NCI-H2227 (cell line): ENCODE results near the gene ZNF532.
A peak's percentile ranks its signal among the peaks of the same experiment; 100 is the strongest.

Source experiments
- DNase-seq: peaks from one replicate; lab custom pipeline; 2025; ENCODE audit not compliant: unreplicated experiment; lab: John Stamatoyannopoulos, UW

Gene ZNF532

DNA sequence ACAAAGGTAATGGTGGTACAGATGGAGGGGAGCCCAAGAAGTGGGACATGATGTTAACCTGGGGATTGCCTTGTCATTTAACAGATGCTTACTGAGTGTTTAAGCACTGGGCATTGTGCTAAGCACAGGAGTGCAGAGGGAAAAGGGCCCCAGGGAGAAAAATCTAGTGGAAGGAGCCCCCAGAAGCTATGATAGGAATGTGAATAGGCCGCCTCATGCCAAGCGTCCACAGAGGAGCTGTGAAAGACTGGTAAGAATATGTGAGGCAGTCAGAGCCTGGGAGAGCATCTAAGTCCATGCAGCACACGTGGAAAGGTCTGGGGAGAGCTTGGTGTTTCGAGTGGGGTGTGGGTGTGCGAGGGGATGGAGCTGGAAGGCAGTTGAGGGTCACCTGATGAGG lies 5.5 kb downstream of the ZNF532 start:
- DNase-seq = no peak

DNA sequence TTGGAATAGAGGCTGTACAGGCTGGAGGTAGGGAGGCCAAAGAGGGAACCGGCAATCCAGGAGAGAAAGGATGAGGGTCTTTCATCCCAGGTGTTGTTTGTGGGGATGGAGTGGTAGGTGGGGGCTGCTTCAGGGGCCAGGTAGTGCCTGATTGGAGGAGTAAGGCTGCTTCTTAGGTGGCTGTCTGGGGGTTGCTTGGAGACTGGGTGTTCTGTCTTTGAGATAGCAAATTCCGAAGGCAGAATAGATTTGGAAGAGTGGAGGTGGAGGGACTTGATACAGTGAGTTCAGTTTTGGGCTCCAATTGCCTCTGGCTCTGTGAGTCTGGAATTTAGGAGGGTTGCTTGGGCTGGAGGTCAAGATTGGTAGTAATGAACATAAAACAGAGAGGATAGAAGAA lies 5.9 kb downstream of the ZNF532 start:
- no peak for DNase-seq

DNA sequence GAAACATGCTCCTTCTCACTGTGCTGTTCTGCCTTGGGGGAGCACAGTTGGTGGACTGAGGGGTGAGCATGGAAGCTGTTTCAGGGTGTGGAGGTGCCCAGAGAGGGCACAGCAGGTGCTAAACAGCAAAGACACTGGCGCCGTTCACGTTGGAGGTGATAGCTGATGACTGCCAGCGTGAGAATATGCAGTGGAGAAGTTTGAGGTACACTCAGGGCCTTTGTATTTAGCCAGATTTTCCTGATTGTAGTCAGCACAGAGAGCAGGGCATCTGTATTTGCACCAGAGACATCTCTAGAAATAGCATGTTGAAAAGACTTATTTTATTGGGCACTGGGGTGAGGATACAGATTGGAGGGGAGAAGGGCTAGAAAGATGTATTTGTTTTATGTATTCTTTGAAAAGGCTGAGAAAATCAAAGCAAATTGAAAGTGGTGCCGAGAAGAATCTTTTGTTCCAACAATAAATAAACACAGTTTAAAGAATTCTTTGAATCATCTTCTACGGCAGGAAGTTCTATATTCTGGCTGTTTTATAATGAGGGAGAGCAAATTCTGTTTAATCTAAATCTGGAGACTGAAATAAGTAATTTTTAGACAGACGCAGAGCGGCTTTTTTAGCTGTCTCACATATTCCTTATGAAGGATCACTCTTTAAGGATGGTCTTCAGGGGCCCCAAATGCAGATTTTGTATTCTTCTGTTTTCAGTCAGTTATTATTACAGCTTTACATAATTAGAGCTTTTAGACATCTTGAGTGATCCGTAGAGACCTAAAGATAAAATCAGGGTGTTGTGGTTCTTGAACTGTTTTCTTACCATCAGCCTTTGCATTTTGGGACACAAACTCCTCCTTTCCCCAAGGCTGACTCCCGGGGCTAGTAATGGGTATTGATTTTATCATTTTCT lies 7.1 kb downstream of the ZNF532 start:
- peak; percentile 49 for DNase-seq

DNA sequence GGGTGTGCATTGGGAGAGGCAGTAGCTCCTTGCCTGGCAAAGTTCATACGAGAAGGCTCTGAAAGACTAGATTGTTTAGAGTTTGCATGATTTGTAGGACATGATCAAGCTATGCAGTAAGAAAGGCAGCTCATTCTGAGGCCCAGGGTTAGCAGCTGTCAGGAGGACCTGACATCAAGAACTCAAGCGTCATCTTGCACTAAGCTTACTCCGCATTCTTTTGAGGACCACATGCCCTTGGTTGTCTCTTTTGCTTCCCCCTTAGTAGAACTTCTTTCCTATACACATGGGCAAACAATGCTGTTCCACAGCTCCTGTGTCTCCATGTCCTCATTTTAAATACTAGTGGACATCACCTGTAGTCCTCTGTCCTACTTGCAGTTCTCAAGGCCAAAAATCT lies 14.0 kb downstream of the ZNF532 start:
- no peak for DNase-seq

DNA sequence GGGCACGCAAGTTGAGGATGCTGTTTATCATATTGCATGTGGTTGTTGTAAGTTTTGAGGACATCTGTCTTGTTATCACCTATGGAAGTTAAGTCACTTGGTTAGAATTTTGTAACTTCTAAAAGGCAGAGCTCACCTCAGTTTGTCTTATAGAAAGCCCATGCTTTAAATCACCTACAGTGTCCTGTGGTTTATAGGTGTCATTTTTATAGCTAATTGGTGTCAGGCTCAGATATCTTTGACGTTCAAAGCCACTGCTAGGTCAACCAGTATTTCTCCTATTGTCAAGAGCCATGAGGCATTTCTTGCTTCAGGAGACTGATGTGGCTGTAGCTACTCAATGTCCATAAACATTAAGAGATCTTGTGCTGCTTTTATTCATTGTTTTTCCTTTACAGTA lies 16.8 kb downstream of the ZNF532 start:
- no peak for DNase-seq

DNA sequence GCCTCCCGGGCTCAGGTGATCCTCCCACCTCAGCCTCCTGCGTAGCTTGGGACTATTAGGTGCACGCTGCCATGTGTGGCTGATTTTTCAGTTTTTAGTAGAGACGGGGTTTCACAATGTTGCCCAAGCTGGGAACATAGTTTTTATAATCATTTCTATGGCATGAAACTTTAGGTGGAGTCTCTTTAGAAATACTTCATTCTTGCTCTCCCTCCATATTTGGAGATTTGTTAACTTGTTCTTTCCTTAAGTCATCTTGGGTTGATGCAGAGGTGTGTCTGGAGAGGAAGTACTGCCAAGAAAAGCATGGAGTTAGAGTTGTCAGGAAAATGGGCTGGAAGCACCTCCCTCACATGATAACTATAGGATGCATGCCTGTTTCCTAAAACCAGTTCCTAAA lies 17.4 kb downstream of the ZNF532 start:
- DNase-seq = no peak

DNA sequence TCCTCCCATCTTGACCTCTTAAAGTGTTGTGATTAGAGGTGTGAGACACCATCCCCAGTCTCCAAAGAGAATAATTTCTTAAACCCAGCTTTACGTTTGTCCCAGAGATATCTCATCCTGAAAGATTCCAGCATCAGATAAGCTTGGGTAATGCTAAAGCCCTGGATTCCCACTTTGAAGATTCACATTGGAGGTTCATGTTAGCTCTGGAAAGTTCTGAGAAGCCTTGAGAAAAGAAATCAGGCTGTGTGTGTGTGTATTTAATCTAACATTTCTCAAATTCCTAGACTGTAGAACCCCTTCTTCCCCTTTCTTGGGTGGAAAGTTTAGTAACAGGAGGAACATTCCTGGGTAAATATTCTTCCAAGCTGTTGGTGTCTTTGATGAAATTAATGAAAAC lies 18.0 kb downstream of the ZNF532 start:
- no peak for DNase-seq

DNA sequence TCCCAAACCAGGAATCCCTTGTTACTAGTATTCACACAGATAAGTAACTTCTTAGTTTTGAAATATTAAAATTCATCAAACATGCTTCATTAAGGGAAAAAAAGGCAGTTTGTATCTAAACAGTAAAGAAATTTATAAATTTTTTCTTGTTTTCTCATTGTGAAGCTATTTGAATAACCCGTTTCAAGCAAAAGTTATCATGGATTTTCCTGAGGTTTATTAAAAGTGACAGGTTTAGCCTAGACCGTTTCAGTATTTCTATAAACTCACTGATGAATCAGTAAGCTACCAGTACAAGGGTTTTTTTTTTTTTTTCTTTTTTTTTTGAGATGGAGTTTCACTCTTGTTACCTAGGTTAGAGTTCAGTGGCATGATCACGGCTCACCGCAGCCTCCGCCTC lies 20.0 kb downstream of the ZNF532 start:
- no peak for DNase-seq

DNA sequence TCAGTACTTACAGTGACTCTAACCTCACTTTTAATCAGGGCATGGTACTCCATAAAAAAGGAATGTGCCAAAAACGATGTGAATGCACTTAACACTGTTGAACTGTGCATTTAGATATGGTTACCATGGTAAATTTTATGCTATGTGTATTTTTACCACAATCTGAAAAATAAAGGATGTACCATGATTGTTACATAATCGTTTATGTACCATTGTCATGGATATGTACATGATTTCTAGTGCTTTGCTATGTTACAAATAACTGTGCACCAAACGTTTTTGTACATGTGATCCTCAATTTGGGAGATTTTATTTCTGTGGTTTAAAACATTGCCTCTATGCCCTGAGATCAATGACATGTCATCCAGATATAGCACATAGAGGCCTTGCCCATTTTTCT lies 21.8 kb downstream of the ZNF532 start:
- DNase-seq = no peak

DNA sequence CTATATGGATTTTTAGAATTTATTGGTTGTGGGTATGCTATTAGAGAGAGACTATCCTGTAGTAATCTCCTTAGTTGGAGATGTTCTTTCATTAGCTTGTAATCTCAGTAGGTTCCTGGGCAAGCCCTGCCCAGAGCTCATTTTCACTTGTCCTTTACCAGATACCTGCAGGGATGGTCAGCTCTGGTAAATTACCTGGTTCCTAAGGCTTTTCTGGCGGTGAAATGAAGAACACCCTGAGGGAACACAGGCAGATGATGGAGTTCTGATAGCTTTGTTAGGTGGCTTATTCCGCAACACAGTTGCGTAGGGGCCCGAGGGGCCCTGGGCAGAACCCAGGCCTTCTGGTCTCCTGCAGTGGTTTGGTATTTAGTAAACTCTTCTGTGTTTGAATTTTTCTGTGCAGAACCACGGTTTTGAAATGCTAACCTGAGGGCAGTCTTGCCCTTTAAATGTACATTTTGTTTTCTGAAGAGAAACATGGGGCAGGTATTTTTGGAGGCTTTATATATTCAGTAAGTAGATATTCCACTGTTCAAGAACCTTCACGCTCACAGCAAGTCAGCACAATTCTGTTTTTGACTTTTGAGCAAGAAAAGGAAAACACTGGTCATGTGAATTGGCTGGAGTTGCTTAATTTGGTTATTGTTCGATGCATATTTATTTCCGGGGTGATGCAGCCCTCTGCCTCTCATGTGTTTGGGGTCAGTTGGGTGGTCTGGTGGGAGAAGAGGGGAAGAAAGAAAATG lies 22.4 kb downstream of the ZNF532 start:
- no peak for DNase-seq

DNA sequence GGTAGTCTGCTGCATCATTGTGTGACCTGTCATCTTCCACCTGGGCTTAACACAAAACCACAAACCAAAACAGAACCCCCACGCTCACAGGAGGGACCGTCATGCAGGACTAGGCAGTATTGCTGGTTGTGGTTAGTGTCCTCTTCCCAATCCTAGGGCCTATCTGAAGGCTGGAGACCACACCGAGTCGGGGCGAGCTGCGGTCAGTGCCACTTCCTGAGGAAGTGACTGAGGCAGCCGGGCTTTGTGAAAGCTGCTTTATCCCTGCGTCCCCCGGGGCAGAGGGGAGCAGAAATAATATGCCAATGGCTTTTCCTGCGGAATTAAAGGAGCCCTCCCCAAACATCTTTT lies 22.9 kb downstream of the ZNF532 start:
- no peak for DNase-seq

DNA sequence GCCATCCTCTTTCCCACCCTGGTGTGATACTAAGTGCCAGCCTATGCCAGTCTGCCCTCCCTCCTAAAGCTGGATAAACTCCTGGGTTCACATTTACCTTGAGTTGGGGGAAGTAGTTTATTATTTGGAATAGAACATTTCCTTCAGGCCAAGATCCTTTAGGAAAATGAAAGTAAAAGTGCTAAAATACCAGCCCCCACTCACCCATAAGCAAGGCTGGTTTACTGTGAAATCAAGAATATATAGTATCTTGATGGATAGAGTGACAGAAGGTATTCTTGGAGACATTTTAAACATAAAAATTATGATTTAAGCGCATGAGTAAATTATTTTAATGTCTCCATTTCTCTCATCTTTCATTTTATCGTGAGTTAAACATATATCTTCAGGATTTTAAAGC lies 27.1 kb downstream of the ZNF532 start:
- DNase-seq = no peak

DNA sequence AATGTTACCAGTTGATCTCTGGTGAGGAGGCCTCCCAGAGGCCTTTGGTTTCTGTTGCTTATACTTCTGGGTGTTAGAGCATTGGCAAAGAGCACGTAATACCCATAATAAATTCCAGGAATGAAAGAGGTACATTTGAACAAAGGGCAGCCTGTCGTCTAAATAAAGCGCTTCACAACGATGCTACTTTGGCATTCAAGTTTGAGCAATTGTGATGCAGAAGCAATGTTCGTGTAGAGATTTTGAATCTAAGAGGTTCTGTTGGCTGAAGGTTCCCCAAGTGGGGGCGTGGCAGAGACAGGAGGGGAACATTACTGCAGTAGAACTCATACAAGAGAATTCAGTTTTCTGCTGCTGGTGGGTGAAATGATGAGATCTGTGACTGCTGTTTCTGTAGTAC lies 27.8 kb downstream of the ZNF532 start:
- DNase-seq = no peak

DNA sequence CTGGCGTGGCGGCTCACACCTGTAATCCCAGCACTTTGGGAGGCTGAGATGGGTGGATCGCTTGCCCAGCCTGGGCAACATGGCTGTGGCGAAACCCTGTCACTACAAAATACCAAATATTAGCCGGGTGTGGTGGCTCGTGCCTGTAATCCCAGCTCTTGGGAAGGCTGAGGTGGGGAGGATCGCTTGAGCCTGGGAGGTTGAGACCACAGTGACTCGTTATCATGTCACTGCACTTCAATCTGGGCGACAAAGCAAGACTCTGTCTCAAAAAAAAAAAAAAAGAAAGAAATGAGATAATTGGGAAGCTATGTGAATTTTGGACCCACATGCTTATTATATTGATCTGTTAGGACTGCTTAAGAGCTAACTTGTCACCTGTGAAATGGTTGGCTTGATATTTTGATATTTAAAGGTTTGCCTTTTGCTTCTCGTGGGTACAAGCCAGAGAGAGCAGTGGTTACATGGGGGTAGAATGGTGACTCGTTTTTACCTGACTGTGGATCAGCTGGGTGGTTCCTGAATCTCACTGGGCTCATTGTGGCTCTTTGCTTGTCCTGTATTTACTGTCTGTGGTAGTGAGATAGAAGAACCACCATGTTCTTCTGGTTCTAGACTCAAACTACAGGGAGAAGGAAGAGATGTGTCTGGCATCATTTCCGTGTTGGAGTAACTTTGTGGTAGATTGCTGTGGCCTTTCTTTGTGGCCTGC lies 28.9 kb downstream of the ZNF532 start:
- DNase-seq = no peak

DNA sequence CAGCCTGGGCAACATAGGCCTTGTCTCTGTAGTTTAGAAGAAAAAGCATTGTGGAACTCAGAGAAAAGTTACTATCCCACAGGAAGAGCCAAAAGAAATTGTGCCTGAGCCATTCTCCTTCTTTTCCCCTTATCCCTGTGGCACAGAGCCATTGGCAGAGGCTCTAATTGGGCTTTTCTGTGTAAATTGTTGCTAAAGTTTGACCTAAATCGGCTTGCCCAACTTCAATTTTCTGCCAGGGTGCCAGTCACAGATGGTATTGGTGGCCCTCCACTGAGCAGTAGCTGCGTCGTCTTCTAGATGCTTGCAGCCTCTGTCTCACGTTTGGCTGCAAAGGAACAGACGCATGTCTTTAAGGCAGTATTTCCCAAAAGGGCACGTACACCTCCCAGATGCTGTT lies 30.3 kb downstream of the ZNF532 start:
- DNase-seq = no peak

DNA sequence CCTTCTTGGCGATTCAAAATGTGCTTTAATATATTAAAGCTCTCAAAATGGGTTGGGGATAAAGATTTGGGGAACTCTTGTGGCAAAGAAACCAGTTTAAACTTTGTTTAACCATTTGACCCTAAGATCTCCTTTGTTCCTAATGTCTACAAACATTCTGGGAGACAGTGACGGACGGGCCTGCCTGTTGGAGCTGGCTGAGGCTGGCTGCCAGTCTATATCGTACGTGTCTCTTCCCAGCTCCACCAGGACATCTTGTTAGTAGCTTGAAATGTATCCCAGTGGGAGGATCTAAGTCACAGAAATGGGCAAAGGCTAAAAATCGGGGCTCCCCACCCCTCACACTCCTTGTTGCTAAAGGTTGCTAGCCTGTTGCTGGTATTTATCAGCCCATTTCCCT lies 30.7 kb downstream of the ZNF532 start:
- no peak for DNase-seq

DNA sequence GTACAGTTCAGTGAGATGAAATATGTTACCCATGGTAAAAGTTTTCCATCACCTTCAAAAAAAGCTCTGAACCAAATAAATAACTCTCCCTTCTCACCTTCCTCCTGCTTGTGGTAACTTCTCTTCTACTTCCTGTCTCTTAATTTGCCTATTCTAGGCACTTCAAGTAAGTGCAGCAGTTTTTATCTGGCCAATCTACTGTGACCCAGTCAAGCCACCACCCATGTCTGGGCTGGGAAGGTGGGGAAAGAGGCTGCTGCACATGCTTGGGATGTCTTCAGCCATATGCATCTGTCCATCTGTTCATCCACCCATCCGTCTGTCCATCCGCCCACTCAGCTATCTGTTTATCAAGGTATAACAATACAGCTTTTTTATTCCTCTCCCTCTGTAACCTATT lies 31.6 kb downstream of the ZNF532 start:
- no peak for DNase-seq

DNA sequence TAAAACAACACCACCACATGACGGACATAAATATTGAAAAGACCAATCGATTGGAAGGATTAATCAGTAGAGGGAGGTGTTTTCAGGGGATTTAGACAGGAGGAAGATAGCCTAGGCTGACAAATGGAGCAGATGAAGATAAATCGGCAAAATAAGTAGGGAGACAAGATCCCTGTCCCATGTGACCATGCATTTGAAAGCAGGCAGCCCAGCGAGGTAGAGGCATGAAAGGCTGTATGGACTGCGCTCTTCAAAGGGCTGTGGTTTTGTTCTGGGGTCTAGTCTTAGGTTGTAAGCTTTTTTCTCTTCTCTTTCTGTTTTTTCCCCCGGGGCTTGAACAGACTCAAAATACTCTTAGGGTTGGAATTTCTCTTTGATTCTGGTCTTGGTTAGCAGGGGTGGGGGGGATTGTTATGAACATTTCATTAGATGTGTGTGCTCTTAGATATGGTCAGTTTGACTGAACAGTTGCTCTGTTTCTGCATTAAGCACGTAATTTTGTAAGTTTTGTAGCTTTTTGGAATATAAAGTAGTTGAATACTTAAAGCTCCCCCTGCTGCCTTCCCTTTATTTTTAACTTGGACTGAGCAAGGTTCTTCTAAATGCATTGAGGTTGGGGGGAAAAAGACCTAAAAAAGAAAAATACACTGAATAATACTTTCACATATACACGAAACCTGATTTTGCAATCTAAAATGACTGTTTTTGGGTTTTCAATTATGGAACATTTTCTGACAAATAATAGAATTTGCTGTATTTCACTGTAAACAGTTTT lies 32.2 kb downstream of the ZNF532 start:
- no peak for DNase-seq

DNA sequence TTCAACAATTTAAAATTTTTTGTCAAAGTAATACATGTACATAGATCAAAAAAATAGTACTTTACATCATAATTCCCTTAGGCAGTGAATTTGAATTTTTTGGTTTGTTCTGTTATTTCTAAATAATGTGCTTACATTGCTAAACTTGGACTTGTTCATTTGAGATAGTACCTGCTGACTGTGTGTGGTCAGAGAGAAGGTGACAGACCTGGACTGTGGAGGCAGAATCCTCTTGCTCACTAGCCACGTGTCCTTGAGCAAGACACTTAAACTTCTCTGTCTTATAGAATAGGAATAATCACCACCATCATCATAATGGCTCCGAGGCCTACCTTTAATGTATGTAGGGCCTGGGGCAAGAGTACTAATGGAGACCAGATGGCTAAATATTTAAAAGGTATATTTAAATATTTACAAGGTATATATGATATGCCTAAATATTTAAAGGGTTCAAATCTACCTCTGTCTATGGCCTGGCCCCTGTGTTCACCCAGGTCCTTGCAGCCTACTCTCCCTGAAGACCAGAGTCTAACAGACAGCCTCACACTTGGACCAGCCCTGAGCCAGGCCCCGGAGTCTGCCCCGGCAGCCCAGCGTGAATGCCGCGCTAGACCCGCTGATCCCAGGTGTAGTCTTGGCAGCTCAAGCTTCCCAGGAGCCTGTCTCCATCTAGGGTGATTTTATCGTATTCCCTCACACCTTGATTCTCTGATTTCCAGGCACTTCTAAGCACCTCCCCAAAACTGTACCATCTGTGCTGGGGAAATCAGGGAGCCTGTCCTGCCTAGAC lies 33.5 kb downstream of the ZNF532 start:
- no peak for DNase-seq

DNA sequence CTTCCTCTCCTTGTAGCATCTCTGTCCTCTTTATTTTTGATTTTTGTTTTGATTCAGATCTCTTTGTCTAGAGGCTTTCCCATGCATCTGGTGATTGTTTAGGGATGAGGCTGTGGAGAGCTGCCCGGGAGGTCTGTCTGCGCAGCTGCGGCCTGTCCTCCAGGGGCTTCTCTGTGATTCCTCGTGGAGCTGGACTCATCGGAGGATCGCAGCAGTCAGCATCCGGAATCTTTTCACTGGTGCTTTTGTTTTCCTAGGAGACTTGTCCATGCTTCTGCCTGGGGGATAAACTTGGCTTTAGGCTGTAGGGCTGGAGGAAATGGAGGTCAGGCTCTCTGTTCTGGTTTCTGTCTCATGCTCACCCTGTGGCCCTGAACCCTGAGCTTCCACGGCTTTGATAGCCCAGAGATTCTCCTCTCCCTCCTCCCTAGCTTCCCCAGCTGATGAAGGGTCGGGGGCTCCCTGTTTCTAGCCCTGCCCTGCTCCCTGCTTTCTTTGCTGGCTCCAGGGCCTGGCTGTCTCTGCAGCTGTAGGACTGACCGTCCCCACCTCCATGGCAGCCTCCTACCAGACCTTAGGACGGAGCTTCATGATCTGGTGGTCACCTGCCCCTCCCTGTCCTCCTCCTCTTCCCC lies 35.5 kb downstream of the ZNF532 start:
- no peak for DNase-seq
